HEK293T (cell line): ENCODE measurements around the gene SLC5A1.
A peak's percentile ranks its signal among the peaks of the same experiment; 100 is the strongest.

ENCODE experiments used
- CTCF ChIA-PET: fragments of 350-600 bp; formaldehyde crosslinking; extraction: SDS; loops from one replicate; lab custom pipeline; 2021; ENCODE audit warnings: antibody characterized with exemption, inconsistent platforms; lab: Yijun Ruan, JAX
- POLR2A ChIA-PET: fragments of 350-600 bp; formaldehyde crosslinking; extraction: SDS; loops from one replicate; lab custom pipeline; 2020; ENCODE audit warnings: antibody characterized with exemption, inconsistent platforms; lab: Yijun Ruan, JAX
- DNase-seq: peaks from one replicate; pipeline ENCODE4 v3.0.0; 2012; ENCODE audit warnings: mixed read lengths; ENCODE audit errors: extremely low spot score
- ARNT ChIP-seq: fragments of 450-650 bp; IDR thresholded peaks from 2 replicates; pipeline ENCODE4 v1.6.1; 2017; ENCODE audit warnings: mild to moderate bottlenecking
- BHLHE40 ChIP-seq: fragments of 450-650 bp; IDR thresholded peaks from 2 replicates; pipeline ENCODE4 v1.6.1; 2016; ENCODE audit warnings: mild to moderate bottlenecking, moderate library complexity, borderline replicate concordance
- CTBP1 ChIP-seq: fragments of 450-650 bp; IDR thresholded peaks from 2 replicates; pipeline ENCODE4 v1.6.1; 2016; ENCODE audit warnings: borderline replicate concordance
- ELF4 ChIP-seq: fragments of 450-650 bp; IDR thresholded peaks from 2 replicates; pipeline ENCODE4 v1.6.1; 2017; ENCODE audit warnings: antibody characterized with exemption
- FOXA1 ChIP-seq: fragments of 450-650 bp; IDR thresholded peaks from 2 replicates; pipeline ENCODE4 v1.6.1; 2016; ENCODE audit warnings: mild to moderate bottlenecking
- FOXK2 ChIP-seq: fragments of 450-650 bp; IDR thresholded peaks from 2 replicates; pipeline ENCODE4 v1.6.1; 2016; ENCODE audit warnings: mild to moderate bottlenecking
- FOXM1 ChIP-seq: fragments of 450-650 bp; IDR thresholded peaks from 2 replicates; pipeline ENCODE4 v1.6.1; 2017; ENCODE audit warnings: mild to moderate bottlenecking, borderline replicate concordance
- HDGF ChIP-seq: fragments of 450-650 bp; IDR thresholded peaks from 2 replicates; pipeline ENCODE4 v1.6.1; 2017; ENCODE audit warnings: antibody characterized with exemption, borderline replicate concordance
- L3MBTL2 ChIP-seq: fragments of 450-650 bp; conservative IDR thresholded peaks from 2 replicates; pipeline ENCODE4 v1.6.1; 2016; ENCODE audit warnings: mild to moderate bottlenecking
- LEF1 ChIP-seq: fragments of 450-650 bp; IDR thresholded peaks from 2 replicates; pipeline ENCODE4 v1.6.1; 2017; ENCODE audit warnings: mild to moderate bottlenecking, borderline replicate concordance
- NFRKB ChIP-seq: fragments of 450-650 bp; IDR thresholded peaks from 2 replicates; pipeline ENCODE4 v1.6.1; 2016; ENCODE audit warnings: mild to moderate bottlenecking, moderate library complexity
- SP1 ChIP-seq: fragments of 450-650 bp; IDR thresholded peaks from 2 replicates; pipeline ENCODE4 v1.6.1; 2017
- SUZ12 ChIP-seq: fragments of 450-650 bp; IDR thresholded peaks from 2 replicates; pipeline ENCODE4 v1.6.1; 2016; ENCODE audit warnings: mild to moderate bottlenecking
- TARDBP ChIP-seq: fragments of 450-650 bp; IDR thresholded peaks from 2 replicates; pipeline ENCODE4 v1.6.1; 2016
- ZNF384 ChIP-seq: fragments of 450-650 bp; IDR thresholded peaks from 2 replicates; pipeline ENCODE4 v1.6.1; 2016
- TF ChIP-seq, protein P1 (sequence below): fragments of 450-650 bp; IDR thresholded peaks from 2 replicates; pipeline ENCODE4 v1.6.1; 2016

The SLC5A1 gene

DNA sequence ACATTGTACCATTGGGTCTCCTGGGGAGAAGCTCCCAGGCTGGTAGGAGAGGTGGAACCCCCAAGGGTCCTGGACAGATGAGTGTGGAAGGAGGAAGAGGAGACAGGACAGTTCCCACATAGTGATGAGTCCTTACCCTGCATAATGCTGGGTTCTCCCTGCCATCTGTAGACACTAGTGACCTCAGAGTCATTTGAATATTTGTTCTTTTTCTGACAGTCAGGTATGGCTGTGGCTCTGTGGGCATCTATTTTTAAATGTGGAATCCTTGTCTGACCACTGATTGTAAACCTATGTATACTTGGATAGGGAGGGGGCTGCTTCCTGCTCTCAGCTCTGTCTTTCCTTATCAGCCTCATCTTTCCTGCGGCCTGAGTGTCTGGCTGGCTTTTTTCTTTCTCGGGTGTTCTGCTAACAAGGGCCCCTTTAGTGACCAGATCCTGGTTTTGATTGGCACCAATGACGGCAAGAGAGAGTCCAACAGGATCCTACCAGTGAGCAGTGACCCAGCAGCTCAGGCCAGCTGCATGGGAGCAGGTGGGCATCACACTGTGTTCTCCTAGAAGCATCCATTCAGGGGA, 2.6 kb upstream of the SLC5A1 start:
- ChIA-PET CTCF (interaction anchor here (1.0 kb wide), 1 partner anchor 31 kb away, joined by 3 read pairs; no protein-coding TSS in a partner anchor), POLR2A (no interaction called here)
- TF ChIP-seq LEF1 (no peak), TARDBP (no peak), BHLHE40 (no peak), SP1 (no peak), FOXK2 (no peak), FOXA1 (no peak), SUZ12 (no peak), FOXM1 (no peak), HDGF (no peak), ZNF384 (no peak), L3MBTL2 (no peak), NFRKB (no peak), ARNT (no peak), CTBP1 (no peak), ELF4 (no peak)
- TF ChIP-seq, protein P1, sequence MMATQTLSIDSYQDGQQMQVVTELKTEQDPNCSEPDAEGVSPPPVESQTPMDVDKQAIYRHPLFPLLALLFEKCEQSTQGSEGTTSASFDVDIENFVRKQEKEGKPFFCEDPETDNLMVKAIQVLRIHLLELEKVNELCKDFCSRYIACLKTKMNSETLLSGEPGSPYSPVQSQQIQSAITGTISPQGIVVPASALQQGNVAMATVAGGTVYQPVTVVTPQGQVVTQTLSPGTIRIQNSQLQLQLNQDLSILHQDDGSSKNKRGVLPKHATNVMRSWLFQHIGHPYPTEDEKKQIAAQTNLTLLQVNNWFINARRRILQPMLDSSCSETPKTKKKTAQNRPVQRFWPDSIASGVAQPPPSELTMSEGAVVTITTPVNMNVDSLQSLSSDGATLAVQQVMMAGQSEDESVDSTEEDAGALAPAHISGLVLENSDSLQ: no peak
- no peak for DNase-seq

DNA sequence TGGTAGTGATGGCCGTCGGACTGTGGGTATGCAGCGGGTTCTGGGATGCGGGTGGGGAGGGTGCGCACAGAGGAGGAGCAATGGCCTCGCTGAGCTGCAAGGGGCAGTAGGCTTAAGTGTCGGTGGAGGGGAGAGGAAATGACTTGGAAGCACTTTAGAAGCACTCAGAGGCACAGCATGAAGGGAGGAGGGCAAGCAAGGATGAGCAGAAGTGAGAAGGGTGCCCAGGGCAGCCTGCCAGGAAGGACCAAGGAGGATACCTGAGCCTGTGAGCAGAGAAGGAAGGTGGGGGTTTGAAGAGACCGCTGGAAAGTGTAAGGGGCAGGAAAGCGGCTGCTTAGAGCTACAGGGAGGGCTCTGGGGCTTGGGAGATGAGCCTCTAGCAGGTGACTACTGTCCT, 330 bp downstream of the SLC5A1 start:
- CTCF ChIA-PET: no interaction called here
- TF ChIP-seq NFRKB: no peak
- TF ChIP-seq FOXK2: no peak
- no peak for TF ChIP-seq CTBP1
- no peak for TF ChIP-seq SUZ12
- no peak for TF ChIP-seq BHLHE40
- no peak for TF ChIP-seq TARDBP
- no peak for TF ChIP-seq FOXM1
- no peak for TF ChIP-seq ARNT
- no peak for TF ChIP-seq ELF4
- TF ChIP-seq FOXA1: no peak
- no peak for TF ChIP-seq LEF1
- no peak for TF ChIP-seq SP1
- TF ChIP-seq HDGF: no peak
- POLR2A ChIA-PET: interaction anchor here (1.0 kb wide), 1 partner anchor 381 kb away, joined by 3 read pairs; no protein-coding TSS in a partner anchor
- DNase-seq: no peak

DNA sequence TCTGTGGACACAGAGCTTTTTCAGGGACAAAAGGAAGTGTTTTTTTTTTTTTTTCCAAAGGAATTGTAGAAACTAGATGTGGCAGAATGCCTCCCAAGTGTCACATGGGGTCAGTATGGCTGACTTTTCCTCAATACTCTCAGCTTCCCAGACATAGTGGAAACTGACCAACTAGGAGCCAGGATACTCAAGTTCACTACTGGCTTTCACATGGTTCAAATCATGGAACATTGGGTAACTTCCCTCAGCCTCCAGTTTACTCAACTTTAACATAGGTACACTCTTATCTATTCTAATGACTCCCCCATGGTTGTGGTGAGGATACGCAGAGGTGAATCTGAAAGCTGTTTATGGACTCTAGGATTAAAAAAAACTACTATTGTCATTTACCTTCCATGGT, 1.4 kb downstream of the SLC5A1 start:
- POLR2A ChIA-PET: interaction anchor here (1.0 kb wide), 1 partner anchor 382 kb away, joined by 3 read pairs; no protein-coding TSS in a partner anchor
- CTCF ChIA-PET: no interaction called here
- TF ChIP-seq TARDBP (no peak), HDGF (no peak), SP1 (no peak), ZNF384 (no peak), NFRKB (no peak), BHLHE40 (no peak)
- no peak for DNase-seq

DNA sequence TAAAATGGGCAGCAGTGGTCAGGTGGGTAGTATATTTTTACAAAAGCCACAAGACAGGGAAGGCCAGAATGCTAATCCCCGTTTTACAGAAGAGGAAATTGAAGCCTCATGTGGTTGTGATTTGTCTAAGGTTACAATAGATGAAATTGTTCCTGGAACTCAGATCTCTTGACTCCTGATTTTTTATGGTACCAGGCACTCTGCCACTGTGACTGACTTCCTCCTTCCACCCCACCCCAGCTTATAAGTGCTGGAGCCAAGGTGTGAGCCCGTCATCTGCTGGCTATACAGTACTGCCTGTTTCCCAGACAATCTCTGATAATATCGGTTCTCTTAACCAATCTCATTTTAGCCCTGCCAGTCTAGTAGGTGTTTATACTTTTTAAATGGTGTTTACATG, 1.9 kb downstream of the SLC5A1 start:
- DNase-seq: no peak
- ChIA-PET POLR2A (no interaction called here), CTCF (no interaction called here)
- TF ChIP-seq FOXA1 (no peak), LEF1 (no peak), L3MBTL2 (no peak), HDGF (no peak), CTBP1 (no peak), ARNT (no peak)

DNA sequence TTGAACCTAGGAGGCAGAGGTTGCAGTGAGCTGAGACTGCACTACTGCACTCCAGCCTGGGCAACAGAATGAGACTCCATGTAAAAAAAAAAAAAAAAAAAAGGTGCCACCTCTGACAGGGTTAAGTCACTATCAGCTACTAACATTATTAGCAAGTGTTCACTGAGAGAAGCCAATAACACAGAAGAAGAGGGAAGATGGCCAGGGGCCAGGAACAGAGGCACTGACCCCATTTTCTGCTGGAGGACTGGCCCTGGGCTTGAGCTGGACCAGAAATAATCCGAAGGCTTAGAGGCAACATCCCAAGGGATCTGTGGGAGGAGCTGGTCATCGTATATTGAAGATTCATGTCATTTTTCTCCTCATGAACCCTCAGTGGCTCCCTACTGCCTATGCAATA, 5.0 kb downstream of the SLC5A1 start:
- ChIA-PET CTCF (no interaction called here), POLR2A (no interaction called here)
- DNase-seq: no peak
- TF ChIP-seq TARDBP (no peak), BHLHE40 (no peak), SUZ12 (no peak), FOXA1 (no peak), ARNT (no peak), HDGF (no peak), LEF1 (no peak), FOXM1 (no peak)
- TF ChIP-seq, protein P1: no peak

DNA sequence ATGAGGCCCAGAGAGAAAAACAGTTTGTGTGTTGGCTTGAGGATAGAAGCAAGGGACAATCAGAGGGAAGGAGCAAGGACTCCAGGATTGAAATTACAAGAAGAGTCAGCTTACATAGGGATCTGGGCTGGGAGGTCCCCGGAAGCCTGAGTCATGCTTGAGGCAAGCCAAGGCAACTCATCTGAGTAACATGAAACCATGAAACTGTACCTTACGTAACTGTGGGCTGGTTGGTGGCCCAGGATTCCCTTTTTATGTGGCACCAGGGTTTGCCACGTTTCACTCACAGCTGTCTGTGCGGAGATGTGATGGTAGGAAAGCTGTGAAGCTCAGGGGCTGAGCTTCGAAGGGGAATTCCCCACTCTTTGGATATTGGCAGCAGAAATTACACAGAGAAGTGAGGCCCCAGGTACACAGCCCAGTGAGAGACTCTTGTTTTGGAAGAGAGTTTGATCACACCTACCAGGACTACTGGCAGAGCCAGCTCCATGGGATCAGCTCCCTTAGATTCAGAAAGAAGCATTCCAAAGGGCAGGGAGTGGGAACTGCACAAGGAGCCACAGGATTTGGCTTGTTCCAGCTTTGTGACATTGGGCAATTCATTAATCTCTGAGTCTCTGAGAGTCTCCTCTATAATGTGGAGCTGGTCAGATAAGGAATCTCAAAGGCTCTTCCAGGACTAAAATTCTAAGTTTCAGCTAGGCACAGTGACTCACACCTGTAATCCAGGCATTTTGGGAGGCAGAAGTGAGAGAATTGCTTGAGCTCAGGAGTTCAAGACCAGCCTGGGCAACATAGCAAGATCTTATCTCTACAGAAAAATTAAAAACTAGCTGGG, 7.8 kb downstream of the SLC5A1 start:
- ChIA-PET POLR2A (interaction anchor here (0.8 kb wide), 1 partner anchor 28 kb away, joined by 4 read pairs; no protein-coding TSS in a partner anchor), CTCF (interaction anchor here (0.8 to 1.1 kb wide), 3 partner anchors 32 to 785 kb away, joined by 3 read pairs; no protein-coding TSS in a partner anchor)
- DNase-seq: peak; percentile 62
- no peak for TF ChIP-seq FOXM1
- no peak for TF ChIP-seq LEF1
- peak; percentile 54 for TF ChIP-seq L3MBTL2
- no peak for TF ChIP-seq ARNT
- TF ChIP-seq BHLHE40: no peak
